ENCODE measurements around the gene CTSH. TPM values are rescaled to one million over a fixed set of nuclear protein-coding genes. Genes with fewer than 3 reads are reported as not detected.
A peak's percentile ranks its signal among the peaks of the same experiment; 100 is the strongest.

CTSH gene
- total and polyA plus RNA-seq, 2 of the 13 experiments (the other 11 are each of a cell fraction or from before 2014, with no cell fraction given), result 265 to 653 TPM

- no peak; the same call in 1 of the 2 replicates for TF ChIP-seq ATF7-NPFF (CRISPR knock-in tag; IDR thresholded peaks at IDR 0.05; ENCODE audit: low read depth)
- TF ChIP-seq SMAD1 (CRISPR knock-in tag; IDR thresholded peaks at IDR 0.05; ENCODE audit: borderline replicate concordance, low read depth), result peak; percentile 57; the same call in 1 of the 2 replicates
- TF ChIP-seq ZNF878 (CRISPR knock-in tag; IDR thresholded peaks at IDR 0.05), result peak; percentile 92
- TF ChIP-seq KDM2A (CRISPR knock-in tag; IDR thresholded peaks at IDR 0.05; ENCODE audit: borderline replicate concordance, low read depth), result 0 out of 2 replicates have a peak, but pooled peaks have one; percentile 55
- no peak for TF ChIP-seq ZNF33B (CRISPR knock-in tag; IDR thresholded peaks at IDR 0.05)
- TF ChIP-seq ETV5 (CRISPR knock-in tag; IDR thresholded peaks at IDR 0.05; ENCODE audit: borderline replicate concordance), result peak; percentile 76
- no peak for TF ChIP-seq DMTF1 (CRISPR knock-in tag; IDR thresholded peaks at IDR 0.05)
- TF ChIP-seq ZNF577 (CRISPR knock-in tag; IDR thresholded peaks at IDR 0.05; ENCODE audit: borderline replicate concordance, low read depth), result no peak
- no peak for TF ChIP-seq KDM5A (IDR thresholded peaks at IDR 0.05; ENCODE audit: borderline replicate concordance, low read length)
- peak; percentile 79 for TF ChIP-seq ZNF331 (CRISPR knock-in tag; IDR thresholded peaks at IDR 0.05)
- peak; percentile 74 for TF ChIP-seq ZNF574 (CRISPR knock-in tag; IDR thresholded peaks at IDR 0.05)
- TF ChIP-seq USF2 (IDR thresholded peaks at IDR 0.05; ENCODE audit: low read depth, low read length), result peak; percentile 60
- TF ChIP-seq USF2 (CRISPR knock-in tag; IDR thresholded peaks at IDR 0.05; ENCODE audit: borderline replicate concordance), result peak; percentile 56; the same call in 1 of the 2 replicates
- TF ChIP-seq TRIM24 (CRISPR knock-in tag; IDR thresholded peaks at IDR 0.05), result no peak
- 0 out of 2 replicates have a peak, but pooled peaks have one; percentile 22 for TF ChIP-seq NFYC (CRISPR knock-in tag; IDR thresholded peaks at IDR 0.05)
- peak; percentile 53; the same call in 1 of the 2 replicates for TF ChIP-seq PHF8 (CRISPR knock-in tag; IDR thresholded peaks at IDR 0.05)
- no peak for TF ChIP-seq HNRNPK (IDR thresholded peaks at IDR 0.05; ENCODE audit: low read depth, low read length, poor library complexity, severe bottlenecking)
- no peak for TF ChIP-seq ATF3 (CRISPR knock-in tag; IDR thresholded peaks at IDR 0.05)
- peak; percentile 36; the same call in 1 of the 2 replicates for TF ChIP-seq HES4 (CRISPR knock-in tag; IDR thresholded peaks at IDR 0.05; ENCODE audit: borderline replicate concordance)
These were observed 34.8 kb upstream of the CTSH start (continued) for GRCh38 chr15:78979456-78980320.
